Amniotic epithelial cell (primary cell): ENCODE data around the gene PSRC1.
A peak's percentile ranks its signal among the peaks of the same experiment; 100 is the strongest.
"Not testable (repeated sequence)": the region's sequence is repeated elsewhere in the genome, so short reads cannot be mapped to it uniquely, and the experiment has no call there.

ENCODE experiments used
- DNase-seq: peaks from one replicate; pipeline ENCODE4 v3.0.0-alpha.2; 2010; ENCODE audit warnings: low read depth

The PSRC1 gene

DNA sequence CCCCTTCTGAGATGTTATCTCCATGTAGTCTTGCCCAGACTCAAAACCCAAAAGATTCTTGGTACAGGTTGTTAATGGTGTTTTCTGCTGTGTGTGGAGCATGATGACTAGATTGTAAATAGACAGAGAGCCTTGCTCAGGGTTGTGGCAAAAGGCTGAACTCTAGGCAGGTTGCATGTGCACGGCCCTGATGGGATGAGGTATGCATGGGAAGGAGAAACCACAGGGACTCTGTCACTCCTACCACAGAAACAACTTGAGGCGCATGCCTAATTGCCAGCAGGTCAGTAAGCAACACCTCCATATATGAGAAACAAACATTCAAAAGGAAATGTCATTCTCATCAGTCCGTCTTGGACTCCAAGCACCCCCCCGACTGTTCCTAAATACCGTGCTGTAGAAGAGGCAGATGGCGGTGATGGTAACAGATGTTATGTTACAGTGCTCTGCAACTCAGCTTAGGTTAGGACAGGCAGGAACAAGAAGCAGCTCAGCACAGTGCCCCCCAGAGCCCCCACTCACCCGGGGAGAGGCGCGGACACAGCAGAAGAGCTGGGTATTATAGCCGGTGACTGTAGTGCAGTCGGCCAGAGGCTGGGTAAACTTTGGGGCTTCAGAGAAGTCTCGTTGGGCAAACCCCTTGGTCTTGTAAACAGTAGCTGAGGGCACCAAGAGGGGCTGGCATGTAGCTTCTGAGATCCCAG is 12.9 kb upstream of the PSRC1 start:
- DNase-seq, result no peak

GRCh38 chr1:109294481-109294880 is 11.5 kb upstream of the PSRC1 start:
- no peak for DNase-seq

DNA sequence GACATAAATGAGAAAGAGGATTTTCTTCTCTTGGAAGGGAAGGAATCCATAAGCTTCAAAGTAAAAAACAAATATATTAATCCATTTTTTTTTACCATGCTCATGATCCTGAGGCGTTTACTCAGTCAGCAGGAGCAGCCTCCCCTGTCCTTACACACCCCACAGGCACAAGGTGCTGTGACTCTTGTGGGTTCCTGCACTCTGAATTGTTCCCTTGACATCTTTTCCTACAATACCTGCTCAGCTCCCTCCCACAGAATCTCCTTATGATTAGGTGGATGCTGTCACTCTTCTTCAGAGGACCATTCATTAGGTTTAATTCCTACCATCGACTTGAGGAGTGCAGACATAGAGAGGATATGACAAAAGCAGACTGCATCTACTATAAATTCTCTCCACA is 10.1 kb upstream of the PSRC1 start:
- no peak for DNase-seq

DNA sequence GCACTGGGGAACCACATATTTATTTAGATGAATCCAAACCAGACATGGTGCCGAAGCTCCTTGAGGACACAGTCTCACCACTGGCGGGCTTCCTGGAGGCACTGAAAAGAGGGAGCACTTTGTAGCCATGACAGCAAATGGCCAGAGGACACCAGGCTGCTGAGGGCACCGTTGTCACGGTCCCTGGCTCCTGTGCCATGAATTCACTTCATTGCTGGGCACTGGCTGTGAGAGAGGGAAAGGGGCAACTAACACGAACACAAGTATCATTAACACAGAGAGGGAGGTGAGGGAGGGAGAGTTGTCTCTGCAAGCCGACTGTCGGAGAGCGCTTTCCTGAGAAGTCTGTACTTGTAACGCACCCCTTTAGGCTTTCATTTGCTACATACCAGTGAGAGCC is 9.4 kb upstream of the PSRC1 start:
- DNase-seq, result no peak

GRCh38 chr1:109290998-109291397 is 8.1 kb upstream of the PSRC1 start:
- DNase-seq, result no peak

DNA sequence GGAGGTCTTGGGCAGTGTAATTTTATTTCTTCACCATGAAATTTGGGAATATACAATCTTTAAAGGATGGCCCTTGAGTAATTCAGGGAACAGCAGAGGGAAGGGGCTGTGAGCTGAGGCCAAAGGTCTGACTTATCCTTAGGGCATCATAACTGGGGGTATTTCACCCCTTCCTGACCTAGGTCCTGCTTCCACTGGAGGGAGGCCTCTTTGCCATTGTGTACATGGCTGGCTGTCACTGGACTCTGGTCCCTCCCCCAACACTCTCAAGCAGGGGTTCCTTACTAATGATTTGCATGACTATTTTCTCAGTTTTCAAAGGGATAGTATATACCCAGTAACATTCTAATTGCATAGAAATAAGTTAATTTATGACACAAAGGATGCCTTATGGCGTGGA is 7.2 kb upstream of the PSRC1 start:
- DNase-seq, result no peak

GRCh38 chr1:109286762-109287161 is 3.8 kb upstream of the PSRC1 start:
- DNase-seq, result not testable (repeated sequence)

GRCh38 chr1:109283748-109284600 is 1.0 kb upstream of the PSRC1 start:
- no peak for DNase-seq

DNA sequence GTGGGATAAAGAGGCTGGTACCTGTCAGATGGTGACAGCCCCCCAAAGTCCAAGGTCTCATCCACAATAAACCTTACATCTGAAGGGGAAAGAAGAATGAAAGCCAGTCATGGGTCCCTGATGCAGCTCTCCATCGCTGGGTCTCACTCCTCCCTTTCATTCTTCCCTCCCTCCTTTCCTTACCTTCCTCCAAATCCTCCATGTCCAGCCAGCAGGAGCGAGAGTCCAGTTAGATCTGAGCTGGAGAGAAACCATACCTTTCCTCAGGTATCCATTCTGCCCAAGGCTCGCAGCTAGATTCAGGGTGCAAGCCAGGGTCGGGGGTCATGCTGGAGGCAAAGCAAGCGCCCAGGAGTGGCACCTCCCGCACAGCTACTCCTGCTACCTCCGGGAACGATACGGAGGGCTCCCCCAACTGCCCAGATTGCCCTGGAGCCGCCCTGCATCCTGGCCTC is 421 bp downstream of the PSRC1 start:
- DNase-seq, result no peak

DNA sequence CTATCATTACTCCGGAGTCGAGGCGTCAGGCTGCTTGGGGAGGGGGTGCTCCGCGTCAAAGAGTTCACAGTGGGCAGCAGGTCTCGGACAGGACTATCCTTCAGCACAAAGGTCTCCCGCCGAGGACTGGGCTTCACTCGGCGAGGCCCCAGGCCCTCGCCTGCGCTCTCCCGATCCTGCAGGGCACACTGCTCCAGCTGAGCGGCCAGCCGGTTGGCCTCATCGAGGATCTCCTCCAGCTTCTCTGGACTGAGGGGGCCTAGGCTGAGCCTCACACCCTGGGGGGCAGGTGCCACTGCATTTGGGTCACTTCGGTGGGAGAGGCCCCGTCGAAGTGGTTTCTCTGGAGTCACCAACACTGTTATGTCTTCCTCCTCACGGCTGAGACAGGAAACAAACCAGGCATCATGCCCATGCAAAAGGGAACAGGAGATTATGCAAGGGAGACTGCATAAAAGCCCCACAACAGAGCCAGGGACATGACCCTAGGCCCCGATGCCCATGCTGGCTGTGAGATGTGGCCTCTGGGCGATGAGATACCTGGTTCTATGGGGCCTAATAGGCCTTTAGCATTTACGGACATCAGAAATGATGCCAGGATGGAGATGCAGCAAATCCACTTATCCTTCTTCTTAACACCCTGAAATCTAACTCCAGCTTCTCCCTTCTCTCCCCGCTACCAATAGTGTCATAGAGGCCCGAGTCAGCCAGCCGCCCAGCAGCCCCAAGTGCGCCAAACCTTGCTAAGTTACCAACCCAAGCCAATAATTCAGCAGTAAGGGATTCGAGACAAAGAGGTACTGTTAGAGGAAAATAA is 1.1 kb downstream of the PSRC1 start:
- no peak for DNase-seq

DNA sequence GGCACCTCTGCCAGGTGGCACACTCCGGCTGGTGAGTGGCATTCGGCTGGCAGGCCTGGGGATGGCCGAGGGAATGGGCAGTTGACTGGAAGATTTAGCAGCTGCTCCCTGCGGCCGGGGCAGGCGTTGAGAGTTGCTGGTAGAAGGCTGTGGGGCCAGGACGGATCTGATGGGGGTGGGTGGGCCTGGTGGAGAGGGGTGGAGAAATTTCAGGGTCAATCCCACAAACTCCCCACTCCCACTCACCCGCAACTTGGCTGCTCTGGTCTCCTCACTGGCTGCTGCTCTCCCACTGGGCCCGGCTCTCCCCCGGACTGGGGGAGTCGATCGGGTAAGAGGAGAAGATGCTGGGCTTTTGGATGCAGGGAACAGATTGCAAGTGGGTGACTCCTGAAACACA is 2.1 kb downstream of the PSRC1 start:
- DNase-seq, result peak; percentile 38

- peak; percentile 85 for DNase-seq
Measured at GRCh38 chr1:109279615-109280278, 3.2 kb downstream of the PSRC1 start.

DNA sequence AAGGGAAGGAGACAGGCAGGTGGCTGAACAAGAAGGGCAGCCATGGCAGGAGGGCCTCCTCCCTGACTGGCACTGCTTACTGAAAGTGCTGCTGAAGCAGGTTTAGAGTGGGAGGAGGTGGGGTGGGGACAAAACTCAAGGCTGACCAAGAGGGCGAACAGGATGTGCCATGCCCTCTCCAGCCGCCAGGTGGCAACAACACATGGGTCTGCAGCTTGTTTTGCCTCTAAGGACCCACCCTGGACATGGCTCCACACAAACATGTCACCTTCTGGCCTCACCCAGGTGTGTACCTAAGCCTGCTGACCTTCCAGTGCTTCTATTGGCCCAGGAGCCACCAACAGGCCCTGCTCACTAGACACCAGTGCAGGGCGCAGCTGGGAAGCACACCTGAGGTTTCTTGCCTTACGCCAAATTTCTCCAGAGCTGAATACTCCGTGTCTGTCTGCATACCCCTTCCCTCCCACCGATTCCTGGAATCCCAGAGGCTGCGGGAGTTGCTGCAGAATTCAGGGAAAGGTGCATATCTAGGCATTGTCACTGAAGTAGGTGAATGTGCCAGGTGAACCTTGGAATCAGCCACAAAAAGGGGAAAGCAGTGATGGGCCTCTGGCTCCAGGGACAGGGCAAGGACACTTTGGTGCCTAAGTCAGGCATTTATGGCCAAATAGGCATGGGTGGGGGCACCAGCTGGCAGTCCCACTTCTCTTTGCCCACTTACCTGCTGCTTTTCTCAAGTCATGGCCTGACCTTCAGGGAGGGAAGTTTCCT is 5.3 kb downstream of the PSRC1 start:
- peak; percentile 67 for DNase-seq

GRCh38 chr1:109275706-109276345 is 7.1 kb downstream of the PSRC1 start:
- DNase-seq, result peak; percentile 51

DNA sequence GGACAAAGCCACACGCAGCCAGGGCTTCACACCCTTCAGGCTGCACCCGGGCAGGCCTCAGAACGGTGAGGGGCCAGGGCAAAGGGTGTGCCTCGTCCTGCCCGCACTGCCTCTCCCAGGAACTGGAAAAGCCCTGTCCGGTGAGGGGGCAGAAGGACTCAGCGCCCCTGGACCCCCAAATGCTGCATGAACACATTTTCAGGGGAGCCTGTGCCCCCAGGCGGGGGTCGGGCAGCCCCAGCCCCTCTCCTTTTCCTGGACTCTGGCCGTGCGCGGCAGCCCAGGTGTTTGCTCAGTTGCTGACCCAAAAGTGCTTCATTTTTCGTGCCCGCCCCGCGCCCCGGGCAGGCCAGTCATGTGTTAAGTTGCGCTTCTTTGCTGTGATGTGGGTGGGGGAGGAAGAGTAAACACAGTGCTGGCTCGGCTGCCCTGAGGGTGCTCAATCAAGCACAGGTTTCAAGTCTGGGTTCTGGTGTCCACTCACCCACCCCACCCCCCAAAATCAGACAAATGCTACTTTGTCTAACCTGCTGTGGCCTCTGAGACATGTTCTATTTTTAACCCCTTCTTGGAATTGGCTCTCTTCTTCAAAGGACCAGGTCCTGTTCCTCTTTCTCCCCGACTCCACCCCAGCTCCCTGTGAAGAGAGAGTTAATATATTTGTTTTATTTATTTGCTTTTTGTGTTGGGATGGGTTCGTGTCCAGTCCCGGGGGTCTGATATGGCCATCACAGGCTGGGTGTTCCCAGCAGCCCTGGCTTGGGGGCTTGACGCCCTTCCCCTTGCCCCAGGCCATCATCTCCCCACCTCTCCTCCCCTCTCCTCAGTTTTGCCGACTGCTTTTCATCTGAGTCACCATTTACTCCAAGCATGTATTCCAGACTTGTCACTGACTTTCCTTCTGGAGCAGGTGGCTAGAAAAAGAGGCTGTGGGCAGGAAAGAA is 8.1 kb downstream of the PSRC1 start:
- DNase-seq, result peak; percentile 41

GRCh38 chr1:109273570-109274288 is 9.2 kb downstream of the PSRC1 start:
- DNase-seq, result no peak

- no peak for DNase-seq
Measured at GRCh38 chr1:109272831-109273547, 10.0 kb downstream of the PSRC1 start.
